Measurements from ENCODE around the gene FANCL. TPM values are rescaled to one million over a fixed set of nuclear protein-coding genes. Genes with fewer than 3 reads are reported as not detected.

Gene FANCL
- total RNA-seq, 2 experiments from 2014 or later, result 27.1 to 27.3 TPM

Other genes with a start within 250 kb of the FANCL start
- 10 to 100 TPM; 24.8 to 25.7 TPM for gene VRK2, start 194.5 kb downstream of the FANCL start, total RNA-seq

Data from activated CD8-positive, alpha-beta memory T cell treated with anti-CD3 and anti-CD28 coated beads for 36 hours (primary cell).